Suppressor macrophage treated with lipopolysaccharide for 1 hour (primary cell): ENCODE results near the gene RGS19.
"Not testable (repeated sequence)": the region's sequence is repeated elsewhere in the genome, so short reads cannot be mapped to it uniquely, and the experiment has no call there.

Experiments
- DNase-seq, 3 donors: peaks; one replicate each; pipeline ENCODE4 v3.0.0-alpha.2; 2020 to 2022

The RGS19 gene

GRCh38 chr20:64092258-64093012 lies 13.1 kb upstream of the RGS19 start:
- DNase-seq, result no peak

GRCh38 chr20:64091770-64092169 lies 12.5 kb upstream of the RGS19 start:
- DNase-seq, result no peak

DNA sequence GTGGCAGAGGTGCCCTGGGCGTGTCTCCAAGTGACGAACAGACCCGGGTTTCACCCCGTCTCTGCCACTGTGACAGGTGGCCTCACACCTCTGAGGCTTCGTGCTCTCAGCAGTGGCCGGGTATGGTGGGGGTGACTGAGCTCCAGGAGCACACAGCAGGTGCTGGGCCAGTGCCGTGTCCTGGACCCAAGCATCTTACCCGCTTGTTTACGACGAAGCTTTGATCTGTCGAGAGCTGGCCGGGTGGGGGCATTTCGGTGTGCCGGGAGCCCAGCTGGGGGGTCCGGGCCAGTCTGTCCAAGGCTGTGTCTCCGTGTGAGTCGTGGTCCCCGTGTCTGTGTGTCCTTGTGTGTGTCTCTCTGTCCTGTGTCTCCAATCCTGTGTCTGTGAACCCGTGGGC lies 12.0 kb upstream of the RGS19 start:
- DNase-seq, result no peak

DNA sequence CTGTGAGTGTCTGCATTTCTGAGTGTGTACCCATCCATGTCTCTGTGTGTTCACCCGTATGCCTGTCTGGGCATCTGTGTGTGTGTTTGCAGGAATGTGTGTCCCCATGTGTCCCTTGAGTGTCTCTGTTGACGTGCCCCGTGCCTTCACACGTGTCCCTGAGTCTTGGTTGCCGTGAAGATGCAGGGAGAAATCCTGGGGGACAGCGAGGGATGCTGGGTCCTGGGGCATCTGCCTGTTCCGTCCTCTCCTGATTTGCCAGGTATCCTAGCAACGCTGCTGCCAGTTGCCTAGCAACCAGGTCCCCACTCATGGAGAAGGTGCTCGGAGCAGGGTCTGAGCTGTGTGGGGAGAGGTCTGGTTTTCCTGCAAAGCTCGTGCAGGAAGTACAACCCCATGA lies 10.8 kb upstream of the RGS19 start:
- no peak for DNase-seq

- not testable (repeated sequence) for DNase-seq
Measured at GRCh38 chr20:64088586-64088985, 9.3 kb upstream of the RGS19 start.

DNA sequence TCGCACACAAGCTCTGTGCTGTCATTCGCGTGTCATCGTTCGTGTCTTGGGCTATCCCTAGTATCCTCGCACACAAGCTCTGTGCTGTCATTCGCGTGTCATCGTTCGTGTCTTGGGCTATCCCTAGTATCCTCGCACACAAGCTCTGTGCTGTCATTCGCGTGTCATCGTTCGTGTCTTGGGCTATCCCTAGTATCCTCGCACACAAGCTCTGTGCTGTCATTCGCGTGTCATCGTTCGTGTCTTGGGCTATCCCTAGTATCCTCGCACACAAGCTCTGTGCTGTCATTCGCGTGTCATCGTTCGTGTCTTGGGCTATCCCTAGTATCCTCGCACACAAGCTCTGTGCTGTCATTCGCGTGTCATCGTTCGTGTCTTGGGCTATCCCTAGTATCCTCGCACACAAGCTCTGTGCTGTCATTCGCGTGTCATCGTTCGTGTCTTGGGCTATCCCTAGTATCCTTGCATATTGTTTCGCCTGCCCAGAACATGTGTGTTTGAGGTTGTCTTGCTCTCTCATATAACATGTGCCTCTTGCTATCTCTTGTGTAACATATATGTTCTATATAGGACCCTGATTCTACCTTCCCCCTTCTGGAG lies 8.0 kb upstream of the RGS19 start:
- not testable (repeated sequence) for DNase-seq

- DNase-seq, result no peak
Measured at GRCh38 chr20:64086801-64087200, 7.5 kb upstream of the RGS19 start.

GRCh38 chr20:64084685-64085152 lies 5.4 kb upstream of the RGS19 start:
- DNase-seq, result no peak

- peak in 1 of 3 donors; percentile 34 for DNase-seq
Measured at GRCh38 chr20:64083804-64084684, 4.7 kb upstream of the RGS19 start, which contains the start of gene LKAAEAR1. TSS of gene LKAAEAR1 (minus strand) at chr20:64084398. CDS start at chr20:64084219, 179 bp downstream.

DNA sequence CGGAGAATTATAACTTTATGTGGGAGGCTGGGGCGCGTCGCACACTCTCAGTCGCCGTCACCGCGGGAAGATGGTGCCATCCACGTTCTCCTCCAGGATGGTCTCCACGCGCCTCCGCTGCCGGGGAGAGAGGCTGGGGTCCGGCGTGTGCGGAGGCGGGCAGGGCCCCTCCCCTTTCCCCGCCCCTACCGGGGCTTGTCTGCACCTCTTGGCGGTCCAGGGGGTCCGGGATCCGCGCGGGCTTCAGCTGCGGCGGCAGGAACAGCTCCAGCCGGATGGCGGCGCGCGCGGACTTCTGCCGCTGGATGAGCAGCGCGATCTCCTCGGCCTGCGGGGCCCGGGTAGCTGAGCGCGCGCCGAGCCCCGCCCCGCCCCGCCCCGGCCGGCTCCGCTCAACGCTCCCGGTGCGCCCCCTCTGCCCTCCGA lies 4.1 kb upstream of the RGS19 start:
- peak; percentile 74 to 91 (median 82) for DNase-seq

GRCh38 chr20:64082820-64083377 lies 3.6 kb upstream of the RGS19 start:
- DNase-seq, result peak; percentile 44 to 60 (median 60)

- DNase-seq, result peak; percentile 41 to 61 (median 58)
Measured at GRCh38 chr20:64082126-64082731, 2.9 kb upstream of the RGS19 start.

DNA sequence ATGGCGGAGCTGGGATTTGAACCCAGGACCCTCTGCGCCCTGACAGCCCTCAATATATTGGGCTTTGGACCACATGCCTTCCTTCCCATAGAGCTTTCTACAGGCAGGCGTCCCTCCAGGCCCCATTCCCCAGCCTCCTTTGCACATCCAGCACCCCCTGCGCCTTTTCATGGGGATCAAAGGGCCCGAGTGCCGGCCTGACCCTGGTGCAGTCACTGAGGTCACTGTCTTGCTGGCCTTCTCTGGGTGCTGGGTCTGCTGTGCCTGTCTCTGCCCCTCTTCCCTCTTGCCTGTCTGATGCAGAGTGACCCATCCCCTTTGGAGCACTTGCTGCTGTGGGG lies 2.3 kb upstream of the RGS19 start:
- no peak for DNase-seq

- DNase-seq, result no peak
Measured at GRCh38 chr20:64080813-64081623, 1.7 kb upstream of the RGS19 start.

DNA sequence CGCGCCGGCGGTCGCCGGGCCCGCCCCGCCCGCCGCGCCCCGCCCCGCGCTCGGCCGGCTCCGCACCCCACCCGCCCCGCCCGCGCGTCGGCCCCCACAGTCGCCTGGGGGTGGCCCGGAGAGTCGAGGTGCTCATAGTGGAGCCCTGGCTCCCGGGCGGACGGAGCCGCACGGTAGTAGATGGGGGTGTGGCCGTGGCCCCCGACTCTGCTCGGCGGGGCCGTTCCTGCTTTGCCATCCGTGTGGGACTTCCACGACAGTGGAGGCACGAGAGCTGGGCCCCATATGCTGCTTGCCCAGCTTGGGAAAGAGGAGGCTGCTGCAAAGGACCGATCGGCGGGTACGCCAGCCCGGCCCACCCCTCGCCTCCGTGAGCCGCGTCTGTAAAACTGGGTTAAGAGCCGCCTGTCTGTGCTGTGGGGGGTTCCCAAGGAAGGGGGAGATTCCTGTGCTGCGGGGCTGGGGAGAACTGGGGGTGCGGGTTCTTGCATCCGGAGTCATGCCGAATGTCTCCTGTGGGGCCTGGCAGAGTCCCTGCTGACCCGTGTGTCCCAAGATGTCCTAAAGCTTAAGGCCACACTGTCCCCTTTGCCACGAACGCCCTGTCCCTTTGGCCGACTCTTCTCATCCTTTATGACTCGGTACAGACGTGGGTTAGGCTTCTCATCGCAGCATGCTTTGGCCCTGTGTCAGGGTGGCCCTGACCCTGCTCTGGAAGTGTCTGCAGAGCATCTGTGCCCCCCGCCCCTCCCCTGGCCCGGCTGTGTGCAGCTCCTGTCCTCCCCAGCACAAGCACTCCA lies 895 bp upstream of the RGS19 start, which contains the start of gene OPRL1:
Gene OPRL1 (plus strand): TSS at position 70 of the 800 bp plus-strand sequence. CDS start 12,639 bp downstream, outside the sequence.
- DNase-seq, result peak; percentile 44 to 57 (median 45)

DNA sequence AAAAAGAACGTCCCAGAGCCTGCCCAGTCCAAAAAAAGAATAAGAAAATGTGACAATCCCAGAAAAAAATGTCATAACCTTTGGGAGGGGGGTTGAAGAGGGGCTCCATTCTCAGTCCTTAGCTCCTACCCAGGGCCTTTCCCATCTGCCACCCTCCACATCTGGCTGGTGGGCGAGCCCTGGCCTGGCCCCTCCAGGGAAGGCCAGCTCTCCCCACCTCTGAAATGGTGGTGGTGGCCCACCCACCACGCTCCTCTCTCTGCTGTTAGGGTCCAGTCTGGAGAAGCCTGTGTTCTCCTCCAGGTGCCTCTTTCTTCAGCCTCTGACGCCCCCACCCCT lies 415 bp downstream of the RGS19 start:
- no peak for DNase-seq

DNA sequence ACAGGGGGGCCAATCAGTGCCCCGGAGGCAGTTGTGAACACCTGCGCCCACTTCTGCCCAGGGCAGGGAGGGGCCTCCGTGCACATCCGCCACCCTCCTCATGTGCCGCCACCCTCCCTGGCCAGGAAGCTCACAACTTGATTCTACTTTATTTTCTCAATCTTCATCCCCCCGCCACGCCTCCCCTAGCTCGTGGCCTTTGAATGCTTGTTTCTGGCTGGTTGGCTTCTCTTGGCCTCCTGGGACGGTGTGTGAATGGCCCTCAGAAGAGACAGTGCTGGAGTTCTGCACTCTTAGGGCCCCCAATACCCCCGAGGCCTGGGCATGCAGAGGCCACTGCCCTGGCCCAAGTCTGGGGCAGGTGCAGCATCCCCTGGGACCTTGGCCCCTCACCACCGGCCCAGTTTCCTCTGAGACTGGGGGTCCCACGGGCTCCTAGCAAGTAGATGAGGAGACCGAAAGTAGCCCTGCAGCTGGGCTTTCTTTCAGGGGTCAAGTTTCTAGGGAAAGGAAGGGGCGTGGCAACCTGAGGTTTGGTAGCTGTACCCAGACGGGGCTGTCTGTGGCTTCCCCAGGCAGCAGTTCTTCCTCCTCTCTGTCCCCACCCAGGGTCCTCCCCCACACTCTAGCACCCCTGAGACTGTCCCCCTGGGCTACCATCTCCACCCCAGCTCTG lies 1.3 kb downstream of the RGS19 start:
- DNase-seq, result peak in 1 of 3 donors; percentile 47

DNA sequence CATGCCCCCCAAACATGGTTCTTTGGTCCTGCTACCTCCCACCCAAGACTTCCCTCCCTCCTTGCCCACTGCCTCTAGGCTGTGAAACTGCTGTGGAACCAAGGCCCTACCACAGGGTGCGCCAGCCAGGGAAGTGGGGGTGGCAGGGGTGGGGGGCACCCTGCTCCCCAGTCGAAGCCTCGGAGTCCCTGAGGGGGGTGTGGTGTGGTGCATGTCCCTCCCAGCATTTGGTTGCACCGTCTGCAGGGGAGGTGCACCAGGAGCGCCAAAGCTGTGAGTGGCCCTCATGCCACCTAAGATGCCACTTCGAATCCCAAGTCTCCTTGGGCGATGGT lies 1.8 kb downstream of the RGS19 start:
- DNase-seq, result no peak

DNA sequence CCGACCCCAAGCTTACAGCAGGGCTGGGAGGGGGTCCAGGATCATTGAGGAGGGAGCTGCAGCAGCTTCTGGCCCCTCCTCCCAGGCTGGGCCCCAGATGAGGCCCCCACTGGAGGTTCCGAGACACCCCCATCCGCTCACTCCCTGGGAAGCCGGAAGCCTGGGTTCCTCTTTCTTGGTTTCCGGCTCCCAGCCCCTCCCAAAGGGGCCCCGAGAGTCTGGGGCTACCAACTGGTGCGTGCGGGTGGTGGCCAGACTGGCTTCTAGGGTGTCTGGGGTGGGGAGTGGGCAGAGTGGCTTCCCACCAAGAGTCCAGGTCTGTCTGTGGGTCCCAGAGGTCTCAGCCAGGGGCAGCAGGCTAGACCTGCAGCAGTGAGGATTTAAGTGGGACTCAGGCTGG lies 2.2 kb downstream of the RGS19 start:
- peak; percentile 38 to 71 (median 55) for DNase-seq
